Ramos (cell line): ENCODE measurements around the gene FOXK1.

ENCODE experiments used
- in situ Hi-C: fragments of 300-500 bp; cut with MboI; formaldehyde crosslinking; loops from one replicate; pipeline ENCODE4 v1.14.3; 2022; ENCODE audit warnings: low sequenced_read_pairs; ENCODE audit not compliant: unreplicated experiment

FOXK1 gene

GRCh38 chr7:4759211-4759610 lies 77.1 kb downstream of the FOXK1 start:
- in situ Hi-C loops = loop anchor here (25.0 kb wide), 1 partner anchor 147 kb away; no protein-coding TSS in a partner anchor

GRCh38 chr7:4760952-4761351 lies 78.9 kb downstream of the FOXK1 start:
- in situ Hi-C loops = loop anchor here (25.0 kb wide), 1 partner anchor 149 kb away; no protein-coding TSS in a partner anchor

- in situ Hi-C loops = loop anchor here (25.0 kb wide), 1 partner anchor 150 kb away; no protein-coding TSS in a partner anchor
Measured at GRCh38 chr7:4762121-4763055, 80.3 kb downstream of the FOXK1 start.

GRCh38 chr7:4763091-4763793 lies 81.1 kb downstream of the FOXK1 start:
- in situ Hi-C loops = loop anchor here (25.0 kb wide), 1 partner anchor 151 kb away; no protein-coding TSS in a partner anchor

- in situ Hi-C loops = loop anchor here (25.0 kb wide), 1 partner anchor 151 kb away; no protein-coding TSS in a partner anchor
Measured at GRCh38 chr7:4763794-4764185, 81.7 kb downstream of the FOXK1 start.

GRCh38 chr7:4764402-4765007 lies 82.4 kb downstream of the FOXK1 start:
- in situ Hi-C loops = loop anchor here (25.0 kb wide), 1 partner anchor 152 kb away; no protein-coding TSS in a partner anchor

GRCh38 chr7:4765776-4766490 lies 83.8 kb downstream of the FOXK1 start:
- in situ Hi-C loops = loop anchor here (25.0 kb wide), 1 partner anchor 154 kb away; no protein-coding TSS in a partner anchor

GRCh38 chr7:4766666-4767519 lies 84.8 kb downstream of the FOXK1 start:
- in situ Hi-C loops = loop anchor here (25.0 kb wide), 1 partner anchor 155 kb away; no protein-coding TSS in a partner anchor

GRCh38 chr7:4768597-4769569 lies 86.8 kb downstream of the FOXK1 start:
- in situ Hi-C loops = loop anchor here (25.0 kb wide), 1 partner anchor 157 kb away; no protein-coding TSS in a partner anchor

- in situ Hi-C loops = loop anchor here (25.0 kb wide), 1 partner anchor 157 kb away; no protein-coding TSS in a partner anchor
Measured at GRCh38 chr7:4769761-4770160, 87.7 kb downstream of the FOXK1 start.

- in situ Hi-C loops = loop anchor here (25.0 kb wide), 1 partner anchor 159 kb away; no protein-coding TSS in a partner anchor
Measured at GRCh38 chr7:4770886-4771285, 88.8 kb downstream of the FOXK1 start.

- in situ Hi-C loops = loop anchor here (25.0 kb wide), 1 partner anchor 159 kb away; no protein-coding TSS in a partner anchor
Measured at GRCh38 chr7:4771737-4772136, 89.6 kb downstream of the FOXK1 start.

- in situ Hi-C loops = loop anchor here (25.0 kb wide), 1 partner anchor 160 kb away; no protein-coding TSS in a partner anchor
Measured at GRCh38 chr7:4772306-4772705, 90.2 kb downstream of the FOXK1 start.

- in situ Hi-C loops = loop anchor here (25.0 kb wide), 1 partner anchor 162 kb away; no protein-coding TSS in a partner anchor
Measured at GRCh38 chr7:4774007-4774406, 91.9 kb downstream of the FOXK1 start.

GRCh38 chr7:4774658-4775249 lies 92.7 kb downstream of the FOXK1 start:
- in situ Hi-C loops = loop anchor here (25.0 kb wide), 1 partner anchor 162 kb away; no protein-coding TSS in a partner anchor

GRCh38 chr7:4775250-4775847 lies 93.3 kb downstream of the FOXK1 start, which contains the start of gene AP5Z1:
TSS of gene AP5Z1 (plus strand) at chr7:4775623. CDS start at chr7:4775716, 93 bp downstream.
- in situ Hi-C loops = no loop called here
